Colon (tissue), 2 donors: ENCODE data around the gene INTS6.

ENCODE experiments used
- FAIRE-seq: peaks from 2 replicates; lab custom pipeline; 2012; peaks lifted over from hg19 to GRCh38; lab: Jason Lieb, UNC
- donor health status: control.
- donor health status: control.

The INTS6 gene

GRCh38 chr13:51456510-51456909, 3.7 kb upstream of the INTS6 start:
- FAIRE-seq = no peak

DNA sequence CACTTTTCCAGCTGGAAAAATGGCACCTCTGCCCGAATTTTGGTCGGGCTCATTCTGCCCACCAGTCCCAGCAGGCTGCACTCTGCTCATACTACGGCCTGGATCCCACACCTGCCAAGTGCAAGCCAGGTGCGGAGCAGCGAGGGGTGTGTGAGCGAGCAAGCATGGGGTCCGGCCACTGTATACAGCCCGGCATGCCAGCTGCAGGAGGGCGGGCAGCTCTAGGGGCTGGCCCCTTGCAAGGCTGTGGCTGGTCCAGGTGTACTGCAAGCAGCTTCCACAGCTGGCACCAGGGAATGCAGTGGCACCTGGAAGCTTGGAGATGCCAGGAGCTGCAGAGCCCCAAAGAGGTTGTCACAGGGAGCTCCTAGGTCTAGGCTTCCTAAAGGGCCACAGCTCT, 2.7 kb upstream of the INTS6 start:
- no peak for FAIRE-seq

DNA sequence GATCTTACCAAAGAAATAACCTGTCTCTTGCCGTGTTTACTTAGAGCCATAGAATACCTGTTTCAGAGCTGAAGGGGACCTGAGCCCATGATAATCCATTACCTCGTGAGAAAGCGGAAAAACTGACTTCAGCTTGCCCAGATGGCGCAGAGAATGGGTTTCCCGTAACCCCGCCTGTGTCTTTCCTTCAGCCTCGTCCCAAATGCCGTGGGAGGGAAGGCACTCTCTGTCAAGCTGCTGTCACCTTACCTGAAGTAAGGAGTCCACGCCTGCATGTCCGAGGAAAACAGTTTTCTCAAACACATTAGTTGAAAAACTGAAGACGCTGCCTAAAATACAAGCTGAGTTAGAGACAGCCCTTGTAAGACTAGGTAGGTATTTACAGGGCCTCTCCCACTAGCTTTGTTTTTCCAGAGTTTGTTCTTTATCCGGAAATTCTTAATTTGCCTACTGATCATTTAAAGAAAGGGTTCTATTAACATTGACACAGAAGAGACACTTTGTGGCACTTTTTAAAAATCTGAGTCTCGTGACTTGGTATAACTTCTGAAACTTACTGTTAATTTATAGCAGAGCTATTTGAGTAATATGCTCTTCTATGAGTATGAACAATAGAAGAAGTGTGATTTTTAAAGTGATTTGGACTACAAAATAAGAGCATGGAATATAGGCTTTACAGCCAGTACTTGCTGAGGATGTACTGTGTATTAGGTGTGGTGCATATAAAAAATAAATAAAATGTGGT, 1.3 kb upstream of the INTS6 start:
- peak; percentile 18 for FAIRE-seq

DNA sequence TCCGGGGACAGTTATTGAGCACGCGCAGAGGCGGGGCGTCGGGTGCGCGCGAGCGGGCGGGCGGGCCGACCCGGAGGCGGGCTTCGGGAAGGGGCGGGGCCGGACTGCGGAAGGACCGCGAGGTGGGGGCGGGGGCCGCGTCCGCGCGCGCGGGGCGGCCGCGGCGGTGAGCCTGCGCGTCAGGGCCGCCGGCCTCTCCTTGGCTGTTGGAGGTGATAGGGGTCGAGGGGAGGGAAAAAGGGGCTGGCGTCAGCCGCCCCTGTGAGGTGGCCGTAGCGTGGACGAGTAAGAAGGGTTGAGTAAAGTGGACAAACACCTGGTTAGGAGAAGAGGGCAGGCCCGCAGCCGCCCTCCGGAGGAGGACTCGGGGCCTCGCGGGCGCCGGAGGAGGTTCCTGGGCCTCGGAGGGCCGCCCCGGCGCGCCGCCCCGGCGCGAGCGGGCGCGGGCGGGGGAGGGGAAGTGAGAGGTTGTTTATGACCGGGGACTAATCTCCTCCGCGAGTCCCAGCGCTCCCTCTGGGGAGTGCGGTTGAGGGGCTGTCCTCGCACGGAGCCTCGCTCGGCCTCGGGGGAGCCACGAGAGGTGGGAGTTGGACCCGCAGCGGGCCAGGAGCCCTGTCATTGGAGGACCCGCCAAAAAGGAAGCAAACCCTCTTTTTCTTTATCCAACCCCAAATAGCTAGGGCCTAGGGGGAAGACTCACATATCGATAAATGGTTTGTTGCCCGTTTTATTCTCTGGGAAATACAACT, 547 bp upstream of the INTS6 start:
- no peak for FAIRE-seq

GRCh38 chr13:51451467-51452360, 1.1 kb downstream of the INTS6 start:
- FAIRE-seq = no peak

- no peak for FAIRE-seq
Observed at GRCh38 chr13:51451134-51451466, 1.7 kb downstream of the INTS6 start.

DNA sequence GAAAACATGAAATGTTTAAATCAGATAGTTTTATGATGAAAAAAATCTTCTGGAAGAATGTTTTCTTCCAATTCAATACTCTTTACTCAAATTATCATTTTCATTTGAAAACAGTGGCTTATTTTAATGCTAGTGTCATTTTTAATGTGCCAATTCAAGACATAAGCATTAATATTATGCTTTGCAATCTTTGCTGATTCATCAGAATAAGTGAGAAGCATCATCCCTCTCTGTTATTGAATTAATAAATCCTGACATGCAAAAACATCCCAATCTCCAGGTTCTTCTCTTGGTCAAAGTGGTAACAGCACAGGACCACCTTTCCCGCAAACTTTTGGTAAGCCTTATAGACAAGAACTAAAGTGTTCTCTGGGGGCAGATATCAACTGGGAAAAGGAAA, 3.8 kb downstream of the INTS6 start:
- FAIRE-seq = no peak

GRCh38 chr13:51444922-51445321, 7.9 kb downstream of the INTS6 start:
- FAIRE-seq = no peak

DNA sequence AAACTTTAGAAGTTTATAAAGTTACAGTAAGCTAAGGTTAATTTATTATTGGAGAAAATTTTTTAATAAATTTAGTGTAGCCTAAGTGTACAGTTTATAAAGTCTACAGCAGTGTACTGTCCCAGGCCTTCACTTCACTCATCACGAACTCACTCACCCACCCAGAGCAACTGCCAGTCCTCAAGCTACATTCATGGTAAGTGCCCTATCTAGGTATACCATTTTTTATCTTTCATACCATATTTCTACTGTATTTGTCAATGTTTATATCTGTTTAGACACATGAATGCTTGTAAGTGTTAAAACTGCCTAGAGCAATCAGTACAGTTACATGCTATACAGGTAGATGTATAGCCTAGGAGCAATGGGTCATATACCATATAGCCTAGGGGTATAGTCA, 12.5 kb downstream of the INTS6 start:
- no peak for FAIRE-seq

- no peak for FAIRE-seq
Observed at GRCh38 chr13:51437550-51438127, 15.2 kb downstream of the INTS6 start.

GRCh38 chr13:51435002-51435578, 17.7 kb downstream of the INTS6 start:
- peak; percentile 77 for FAIRE-seq

GRCh38 chr13:51432576-51432975, 20.3 kb downstream of the INTS6 start:
- no peak for FAIRE-seq

GRCh38 chr13:51426982-51427381, 25.9 kb downstream of the INTS6 start:
- FAIRE-seq = no peak

- FAIRE-seq = peak; percentile 28
Observed at GRCh38 chr13:51425410-51426042, 27.3 kb downstream of the INTS6 start.

GRCh38 chr13:51423766-51424165, 29.1 kb downstream of the INTS6 start:
- FAIRE-seq = no peak

DNA sequence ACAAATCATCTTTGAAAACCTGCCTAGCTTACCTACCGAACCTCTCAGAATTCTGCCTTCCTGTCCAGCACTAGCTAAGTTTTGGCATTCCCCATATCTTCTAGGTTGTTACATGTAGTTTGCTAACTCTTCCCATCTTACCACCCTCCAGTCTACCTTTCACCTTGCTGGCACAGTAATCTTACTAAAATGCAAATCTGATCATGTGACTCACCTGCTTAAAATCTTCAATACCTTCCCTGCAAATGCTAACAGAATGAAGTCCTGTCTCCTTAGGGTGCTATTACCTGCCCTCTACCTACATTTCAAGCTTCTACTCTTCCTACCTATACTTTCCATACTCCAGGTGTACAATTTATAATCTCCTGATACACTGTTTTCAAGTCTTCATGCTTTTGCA, 30.4 kb downstream of the INTS6 start:
- no peak for FAIRE-seq

GRCh38 chr13:51420681-51421490, 31.9 kb downstream of the INTS6 start:
- FAIRE-seq = no peak

DNA sequence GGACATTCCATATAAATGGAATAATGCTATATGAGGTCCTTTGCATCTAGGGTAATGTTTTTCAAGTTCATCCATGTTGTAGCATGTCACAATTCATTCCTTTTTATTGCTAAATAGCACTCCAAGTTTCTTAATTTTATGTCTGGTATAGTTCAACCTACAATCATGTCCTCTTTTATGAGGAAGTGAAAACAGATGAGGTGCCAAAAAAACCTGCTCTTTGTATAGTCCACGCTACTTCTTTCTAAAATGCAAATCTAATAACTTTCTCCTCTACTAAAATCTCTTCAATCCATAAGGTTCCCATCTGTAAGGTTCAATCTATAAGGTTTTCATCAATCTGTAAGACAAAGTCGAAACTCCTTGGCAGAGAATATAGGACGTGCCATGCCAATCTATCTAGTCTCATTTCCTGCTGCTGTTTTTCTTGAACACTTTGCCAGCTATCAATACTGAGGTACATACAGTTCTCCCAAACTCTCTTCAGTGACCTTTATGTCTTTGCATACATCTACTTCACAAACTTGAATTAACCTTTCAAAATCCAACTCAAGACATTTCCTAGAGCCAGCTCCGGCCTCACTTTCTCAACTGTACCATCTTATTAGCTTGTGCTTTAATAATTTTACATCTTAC, 33.7 kb downstream of the INTS6 start:
- FAIRE-seq = no peak

DNA sequence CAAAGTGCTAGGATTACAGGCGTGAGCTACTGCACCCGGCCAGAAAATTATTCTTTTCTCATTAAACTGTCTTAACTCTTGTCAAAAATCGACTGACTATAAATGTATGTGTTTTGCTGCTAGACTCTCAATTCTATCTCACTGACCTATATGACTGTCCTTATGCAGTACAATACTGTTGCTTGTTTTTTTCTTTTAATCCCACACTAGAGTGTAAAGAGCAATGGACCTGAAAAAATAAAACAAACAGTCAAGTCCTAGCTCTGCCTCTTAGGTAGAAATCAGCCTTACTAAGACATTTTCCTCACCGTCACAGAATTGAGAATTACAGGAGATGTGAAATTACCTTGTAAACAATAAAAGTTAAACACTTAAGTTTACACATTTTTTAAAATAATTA, 35.1 kb downstream of the INTS6 start:
- no peak for FAIRE-seq

- FAIRE-seq = no peak
Observed at GRCh38 chr13:51416107-51416506, 36.7 kb downstream of the INTS6 start.
